ENCODE measurements around the gene STAT1.

GRCh38 chr2:190993292-190993643 is 20.7 kb downstream of the STAT1 start:
- no peak for TF ChIP-seq CTCF (conservative IDR thresholded peaks at IDR 0.05; ENCODE audit: low read length)
- TF ChIP-seq EZH2phosphoT487 (IDR thresholded peaks at IDR 0.05; ENCODE audit: borderline replicate concordance) = no peak

Data from Loucy (cell line).